K562 (cell line): ENCODE measurements around the gene RIPK3. TPM values are rescaled to one million over a fixed set of nuclear protein-coding genes. Genes with fewer than 3 reads are reported as not detected.

Experiments
- ATF1 ChIP-seq, 2 experiments: fragments of 450-650 bp in 1 of 2; IDR thresholded peaks; 2 replicates each; pipeline ENCODE4 v1.6.1; 2016; ENCODE audit warnings: missing compliant biosample characterization in 1 of 2, missing genetic modification characterization in 1 of 2
- ATF3 ChIP-seq, 2 experiments: fragments of 450-650 bp in 1 of 2; sonication (generic) in 1 of 2; formaldehyde crosslinking in 1 of 2; IDR thresholded peaks in 1 of 2; conservative IDR thresholded peaks in 1 of 2; 2 replicates each; pipeline versions ENCODE4 v1.6.1 to v1.8.1; 2016 to 2023; ENCODE audit warnings: mild to moderate bottlenecking in 2 of 2, moderate library complexity in 2 of 2, inconsistent platforms in 1 of 2, missing genetic modification reagents in 1 of 2
- CREB1 ChIP-seq, 2 experiments: sonication (generic) in 1 of 2; formaldehyde crosslinking in 1 of 2; IDR thresholded peaks; 2 replicates each; pipeline versions ENCODE4 v1.6.1 to v1.8.0; 2012 to 2022; ENCODE audit warnings: inconsistent platforms in 1 of 2, mild to moderate bottlenecking in 1 of 2, missing genetic modification reagents in 1 of 2, moderate library complexity in 1 of 2
- E2F6 ChIP-seq, 2 experiments: IDR thresholded peaks; 2 replicates each; pipeline ENCODE4 v1.6.1; 2011; ENCODE audit warnings: borderline replicate concordance in 1 of 2, control low read depth in 1 of 2, low read depth in 1 of 2, low read length in 1 of 2, mild to moderate bottlenecking in 1 of 2, mixed read lengths in 1 of 2, moderate library complexity in 1 of 2; ENCODE audit not compliant: insufficient read depth in 1 of 2, insufficient read length in 1 of 2, poor library complexity in 1 of 2, severe bottlenecking in 1 of 2; ENCODE audit errors: extremely low read depth in 1 of 2
- GABPA ChIP-seq: fragments of 200-800 bp; sonication (Bioruptor generic); conservative IDR thresholded peaks from 2 replicates; pipeline ENCODE4 v1.6.1; 2016; ENCODE audit warnings: low read depth, missing genetic modification characterization, missing compliant biosample characterization
- KHSRP ChIP-seq: fragments of 450-650 bp; IDR thresholded peaks from 2 replicates; pipeline ENCODE4 v1.6.1; 2017
- MTA1 ChIP-seq: fragments of 450-650 bp; IDR thresholded peaks from 2 replicates; pipeline ENCODE4 v1.6.1; 2017; ENCODE audit warnings: borderline replicate concordance
- MXI1 ChIP-seq: IDR thresholded peaks from 2 replicates; pipeline ENCODE4 v1.6.1; 2011; ENCODE audit warnings: low read depth, mild to moderate bottlenecking, improper control_type of control experiment, low read length
- NR2C2 ChIP-seq, 2 experiments: fragments of 200-800 bp in 1 of 2; sonication (Bioruptor generic) in 1 of 2; sonication (generic) in 1 of 2; formaldehyde crosslinking in 1 of 2; IDR thresholded peaks; 2 replicates each; pipeline versions ENCODE4 v1.6.1 to v1.8.0; 2016 to 2022; ENCODE audit warnings: mild to moderate bottlenecking in 1 of 2, missing compliant biosample characterization in 1 of 2, missing genetic modification characterization in 1 of 2, missing genetic modification reagents in 1 of 2
- NRF1 ChIP-seq, 2 experiments: fragments of 450-650 bp; IDR thresholded peaks in 1 of 2; conservative IDR thresholded peaks in 1 of 2; 2 replicates each; pipeline ENCODE4 v1.6.1; 2014; ENCODE audit warnings: mild to moderate bottlenecking in 2 of 2
- SIN3B ChIP-seq: fragments of 450-650 bp; IDR thresholded peaks from 2 replicates; pipeline ENCODE4 v1.6.1; 2017; ENCODE audit warnings: low read depth, mild to moderate bottlenecking, moderate library complexity
- SP1 ChIP-seq: sonication (generic); formaldehyde crosslinking; IDR thresholded peaks from 2 replicates; pipeline ENCODE4 v1.8.1; 2022; ENCODE audit warnings: mild to moderate bottlenecking, missing genetic modification reagents
- SRF ChIP-seq, 2 experiments: fragments of 250-450, 450-650 bp in 1 of 2; sonication (Bioruptor Pico) in 1 of 2; sonication (generic) in 1 of 2; formaldehyde crosslinking; IDR thresholded peaks; 2 replicates each; pipeline versions ENCODE4 v1.5.0 to v1.5.1; 2020 to 2022; ENCODE audit warnings: mild to moderate bottlenecking in 1 of 2, missing genetic modification reagents in 1 of 2
- ZNF77 ChIP-seq: fragments of 250-450 bp; sonication (Bioruptor Pico); IDR thresholded peaks from 2 replicates; pipeline ENCODE4 v1.5.0; 2020
- polyA plus RNA-seq, 8 experiments: library from polyadenylated mRNA; depleted of rRNA in 4 of 8; stranded (reverse) in 5 of 8; unstranded in 3 of 8; fragments of >200 nt; fragmentation: Nextera tagmentation in 2 of 8; fragmentation: Illumina TruSeq in 1 of 8; extraction: Ambion mirVana in 2 of 8; extraction: Trizol in 1 of 8; gene quantifications; 2 replicates each; pipeline versions ENCODE4 v1.2.1 to v1.2.3, GENCODE V29; 2011 to 2014; ENCODE audit warnings: inconsistent platforms in 1 of 8, missing spikeins in 1 of 8
- total RNA-seq, 7 experiments: library from RNA; depleted of rRNA in 6 of 7; stranded (reverse); fragments of >200 nt in 6 of 7; fragmentation: Illumina TruSeq in 2 of 7; extraction: Trizol in 2 of 7; gene quantifications; 2 replicates each; pipeline versions ENCODE4 v1.2.1 to v1.2.3, GENCODE V29; 2011 to 2021; ENCODE audit warnings: low replicate concordance in 1 of 7
- TF ChIP-seq, protein P1 (sequence below), 2 experiments: fragments of 450-650 bp; conservative IDR thresholded peaks; 2 replicates each; pipeline ENCODE4 v1.6.1; 2017; ENCODE audit warnings: mild to moderate bottlenecking in 2 of 2, moderate library complexity in 2 of 2
- TF ChIP-seq, protein P2 (sequence below): fragments of 250-450 bp; sonication (Bioruptor Pico); IDR thresholded peaks from 2 replicates; pipeline ENCODE4 v1.4.0; 2020; ENCODE audit warnings: mild to moderate bottlenecking

RIPK3 gene
- total and polyA plus RNA-seq, 9 of the 15 experiments (the other 6 are each of a cell fraction or from before 2014, with no cell fraction given), result 0.03 to 0.43 (median 0.28) TPM; not detected in 3

DNA sequence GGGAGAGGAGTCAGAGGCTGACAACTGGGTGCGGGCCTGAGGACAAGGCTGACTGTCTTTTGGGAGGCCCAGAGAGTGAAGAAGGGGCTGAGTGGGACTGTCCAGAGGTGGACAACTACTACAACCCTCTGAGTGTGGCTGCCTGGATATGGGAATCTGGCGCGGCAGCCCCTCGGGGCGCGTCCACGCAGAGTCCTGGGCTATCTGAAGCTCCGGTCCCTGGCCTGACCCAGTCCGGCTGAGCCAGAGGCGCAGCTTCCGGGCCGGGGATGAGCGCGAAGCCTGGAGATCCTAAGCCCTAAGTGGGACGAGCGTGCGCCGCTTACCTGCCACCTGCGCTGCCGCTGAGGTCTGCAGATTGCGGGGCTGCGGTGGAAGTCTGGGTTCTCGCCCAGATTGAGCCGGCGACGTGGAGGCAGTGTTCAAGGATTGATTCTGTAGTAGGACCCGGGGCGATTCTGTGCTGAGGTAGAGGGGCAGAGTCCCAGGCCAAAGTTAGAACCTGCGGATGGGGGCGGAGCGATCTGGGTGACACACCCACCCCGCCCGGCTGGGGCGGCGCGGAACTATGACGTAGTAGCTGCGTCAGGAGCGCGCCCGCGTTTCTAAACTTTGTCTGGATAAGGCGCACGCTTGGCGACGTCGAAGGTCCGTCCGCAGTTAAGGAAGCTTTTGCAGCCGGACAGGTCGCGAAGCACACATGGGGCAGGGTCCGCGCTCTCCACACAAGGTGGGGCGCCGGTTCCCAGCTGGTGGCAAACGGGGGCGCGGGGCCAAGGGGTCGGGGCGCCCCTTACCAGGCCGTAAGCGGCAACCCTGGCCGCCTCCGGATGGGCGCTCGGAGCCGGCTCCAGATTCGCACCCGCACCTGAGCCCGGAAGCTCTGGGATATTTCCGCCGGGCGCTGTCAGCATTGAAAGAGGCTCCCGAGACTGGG, 40.3 kb downstream of the RIPK3 start, which contains the start of the genes DHRS1 and NOP9 (continued):
- TF ChIP-seq ATF1 (CRISPR knock-in tag; IDR thresholded peaks at IDR 0.05) (peak; percentile 97), ATF1 (tag; IDR thresholded peaks at IDR 0.05) (peak; percentile 99), GABPA (0 out of 2 replicates have a peak, but pooled peaks have one; percentile 36), MTA1 (peak; percentile 99), E2F6 (IDR thresholded peaks at IDR 0.05; ENCODE audit: borderline replicate concordance in 1 of 2, extremely low read depth in 1 of 2, insufficient read depth in 1 of 2, insufficient read length in 1 of 2, low read depth in 1 of 2, low read length in 1 of 2, poor library complexity in 1 of 2, severe bottlenecking in 1 of 2) (peak; percentile 31 to 50), NR2C2 (CRISPR knock-in tag; IDR thresholded peaks at IDR 0.05) (no peak), NR2C2 (tag; IDR thresholded peaks at IDR 0.05) (peak; percentile 44; the same call in 1 of the 2 replicates), SIN3B (peak; percentile 81), KHSRP (peak; percentile 94), ZNF77 (CRISPR knock-in tag) (no peak), MXI1 (peak; percentile 89), SRF (CRISPR knock-in tag; IDR thresholded peaks at IDR 0.05) (0 out of 4 replicates have a peak, but pooled peaks of 1 of the 2 experiments have one; percentile 28), ATF3 (IDR thresholded peaks at IDR 0.05) (0 out of 2 replicates have a peak, but pooled peaks have one; percentile 22), ATF3 (CRISPR knock-in tag; conservative IDR thresholded peaks at IDR 0.05) (no peak), CREB1 (IDR thresholded peaks at IDR 0.05) (peak; percentile 99), CREB1 (CRISPR knock-in tag; IDR thresholded peaks at IDR 0.05) (peak; percentile 99), SP1 (CRISPR knock-in tag) (peak; percentile 77; the same call in 1 of the 2 replicates), NRF1 (conservative IDR thresholded peaks at IDR 0.05 in 1 of 2, IDR thresholded peaks at IDR 0.05 in 1 of 2) (peak; percentile 63 to 70)
- TF ChIP-seq, protein P1, sequence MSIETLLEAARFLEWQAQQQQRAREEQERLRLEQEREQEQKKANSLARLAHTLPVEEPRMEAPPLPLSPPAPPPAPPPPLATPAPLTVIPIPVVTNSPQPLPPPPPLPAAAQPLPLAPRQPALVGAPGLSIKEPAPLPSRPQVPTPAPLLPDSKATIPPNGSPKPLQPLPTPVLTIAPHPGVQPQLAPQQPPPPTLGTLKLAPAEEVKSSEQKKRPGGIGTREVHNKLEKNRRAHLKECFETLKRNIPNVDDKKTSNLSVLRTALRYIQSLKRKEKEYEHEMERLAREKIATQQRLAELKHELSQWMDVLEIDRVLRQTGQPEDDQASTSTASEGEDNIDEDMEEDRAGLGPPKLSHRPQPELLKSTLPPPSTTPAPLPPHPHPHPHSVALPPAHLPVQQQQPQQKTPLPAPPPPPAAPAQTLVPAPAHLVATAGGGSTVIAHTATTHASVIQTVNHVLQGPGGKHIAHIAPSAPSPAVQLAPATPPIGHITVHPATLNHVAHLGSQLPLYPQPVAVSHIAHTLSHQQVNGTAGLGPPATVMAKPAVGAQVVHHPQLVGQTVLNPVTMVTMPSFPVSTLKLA (conservative IDR thresholded peaks at IDR 0.05), result peak; percentile 83 to 93
- TF ChIP-seq, protein P2, sequence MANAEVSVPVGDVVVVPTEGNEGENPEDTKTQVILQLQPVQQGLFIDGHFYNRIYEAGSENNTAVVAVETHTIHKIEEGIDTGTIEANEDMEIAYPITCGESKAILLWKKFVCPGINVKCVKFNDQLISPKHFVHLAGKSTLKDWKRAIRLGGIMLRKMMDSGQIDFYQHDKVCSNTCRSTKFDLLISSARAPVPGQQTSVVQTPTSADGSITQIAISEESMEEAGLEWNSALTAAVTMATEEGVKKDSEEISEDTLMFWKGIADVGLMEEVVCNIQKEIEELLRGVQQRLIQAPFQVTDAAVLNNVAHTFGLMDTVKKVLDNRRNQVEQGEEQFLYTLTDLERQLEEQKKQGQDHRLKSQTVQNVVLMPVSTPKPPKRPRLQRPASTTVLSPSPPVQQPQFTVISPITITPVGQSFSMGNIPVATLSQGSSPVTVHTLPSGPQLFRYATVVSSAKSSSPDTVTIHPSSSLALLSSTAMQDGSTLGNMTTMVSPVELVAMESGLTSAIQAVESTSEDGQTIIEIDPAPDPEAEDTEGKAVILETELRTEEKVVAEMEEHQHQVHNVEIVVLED, result peak; percentile 63
